Bronchial epithelial cell (primary cell): ENCODE measurements around the gene ETF1. TPM values are rescaled to one million over a fixed set of nuclear protein-coding genes. Genes with fewer than 3 reads are reported as not detected.

Experiments used
- DNase-seq: peaks from one replicate; pipeline ENCODE4 v3.0.0-alpha.2; 2010; ENCODE audit warnings: low read depth
- FAIRE-seq: peaks from 2 replicates; lab custom pipeline; 2011; peaks lifted over from hg19 to GRCh38; lab: Jason Lieb, UNC
- H3K27me3 ChIP-seq: 2 replicates; pipeline ENCODE4 v1.5.1; 2011; ENCODE audit warnings: low read length; ENCODE audit not compliant: control insufficient read depth, insufficient read depth
- H3K36me3 ChIP-seq: 2 replicates; pipeline ENCODE4 v1.5.1; 2011; ENCODE audit warnings: low read length; ENCODE audit not compliant: control insufficient read depth, insufficient read depth
- H3K4me3 ChIP-seq: 2 replicates; pipeline ENCODE4 v1.5.1; 2011; ENCODE audit warnings: mild to moderate bottlenecking, low read depth, low read length, control low read depth
- total RNA-seq: library from RNA; depleted of rRNA; stranded (reverse); fragments of >200 nt; gene quantifications from 2 replicates; pipeline ENCODE4 v1.2.1, GENCODE V29; 2014
- TF ChIP-seq, protein P1 (sequence below): IDR thresholded peaks from 2 replicates; pipeline ENCODE4 v1.5.1; 2011; ENCODE audit warnings: mild to moderate bottlenecking, moderate library complexity, low read length, control low read depth, inconsistent platforms; ENCODE audit not compliant: insufficient read depth, severe bottlenecking

Gene ETF1
- total RNA-seq, 1 donor from 2014 or later, result 183 TPM

DNA sequence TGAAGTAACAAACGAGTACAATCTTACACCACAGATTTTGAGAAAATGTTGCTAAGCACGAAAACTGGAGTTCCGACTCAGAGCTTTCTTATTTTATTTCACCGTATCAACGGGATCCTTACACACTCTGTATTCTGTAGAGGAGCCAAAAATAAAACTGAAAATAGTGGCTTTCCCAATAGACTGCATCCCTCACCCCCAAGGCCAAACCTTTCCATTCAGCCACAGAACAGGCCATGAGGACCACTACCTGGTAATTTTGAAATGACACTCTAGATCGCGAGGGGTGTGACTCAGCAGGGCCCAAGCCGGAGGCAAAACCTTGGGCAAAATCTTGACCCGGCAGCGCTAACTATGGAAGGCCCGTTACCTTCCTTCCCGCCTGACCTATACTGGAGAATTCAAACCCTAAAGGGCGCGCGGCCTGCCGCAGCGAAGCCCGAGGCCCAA, 31.7 kb upstream of the ETF1 start:
- Histone ChIP-seq H3K36me3 (peaks cover 16% of the 10 kb centered on the region), H3K27me3 (no peaks in the 10 kb centered on the region), H3K4me3 (peak overlapping the region; percentile 63)
- DNase-seq (peak; percentile 33), FAIRE-seq (no peak)
- TF ChIP-seq, protein P1, sequence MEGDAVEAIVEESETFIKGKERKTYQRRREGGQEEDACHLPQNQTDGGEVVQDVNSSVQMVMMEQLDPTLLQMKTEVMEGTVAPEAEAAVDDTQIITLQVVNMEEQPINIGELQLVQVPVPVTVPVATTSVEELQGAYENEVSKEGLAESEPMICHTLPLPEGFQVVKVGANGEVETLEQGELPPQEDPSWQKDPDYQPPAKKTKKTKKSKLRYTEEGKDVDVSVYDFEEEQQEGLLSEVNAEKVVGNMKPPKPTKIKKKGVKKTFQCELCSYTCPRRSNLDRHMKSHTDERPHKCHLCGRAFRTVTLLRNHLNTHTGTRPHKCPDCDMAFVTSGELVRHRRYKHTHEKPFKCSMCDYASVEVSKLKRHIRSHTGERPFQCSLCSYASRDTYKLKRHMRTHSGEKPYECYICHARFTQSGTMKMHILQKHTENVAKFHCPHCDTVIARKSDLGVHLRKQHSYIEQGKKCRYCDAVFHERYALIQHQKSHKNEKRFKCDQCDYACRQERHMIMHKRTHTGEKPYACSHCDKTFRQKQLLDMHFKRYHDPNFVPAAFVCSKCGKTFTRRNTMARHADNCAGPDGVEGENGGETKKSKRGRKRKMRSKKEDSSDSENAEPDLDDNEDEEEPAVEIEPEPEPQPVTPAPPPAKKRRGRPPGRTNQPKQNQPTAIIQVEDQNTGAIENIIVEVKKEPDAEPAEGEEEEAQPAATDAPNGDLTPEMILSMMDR, result no peak

DNA sequence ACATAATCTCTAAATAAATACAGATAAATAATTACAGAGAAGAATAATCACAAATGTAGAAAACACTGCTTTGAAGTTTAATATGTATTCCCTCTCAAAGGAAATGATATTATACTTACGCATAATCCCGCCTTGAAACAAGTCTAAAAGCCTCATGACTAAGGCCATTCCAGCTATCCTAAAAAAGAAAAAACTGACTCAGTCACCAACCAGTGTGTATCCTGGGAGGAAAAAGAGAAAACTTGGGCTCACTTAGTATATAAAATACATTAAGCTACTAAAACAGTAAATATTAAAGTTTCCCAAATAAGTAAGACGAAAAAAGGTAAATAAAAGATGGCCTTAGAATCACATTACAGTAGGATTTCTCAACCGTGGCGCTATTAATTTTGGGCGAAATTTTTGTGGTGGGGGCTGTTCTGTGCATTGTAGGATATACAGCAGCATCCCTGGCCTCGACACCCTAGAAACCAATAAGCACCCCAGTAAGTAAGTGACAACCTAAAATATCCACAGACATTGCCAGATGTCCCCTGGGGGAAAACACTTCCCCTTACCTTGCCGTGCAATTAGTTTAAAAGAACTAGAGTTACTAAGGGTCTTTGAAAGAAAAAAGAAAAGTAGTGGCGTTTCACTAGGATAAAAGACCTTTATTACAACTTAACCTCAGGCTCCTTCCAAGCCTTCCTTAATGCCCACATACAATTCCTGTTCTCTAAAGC, 31.1 kb upstream of the ETF1 start:
- FAIRE-seq (no peak), DNase-seq (peak; percentile 64)
- Histone ChIP-seq H3K4me3 (peak overlapping the region; percentile 63), H3K27me3 (no peaks in the 10 kb centered on the region), H3K36me3 (peaks cover 18% of the 10 kb centered on the region)
- TF ChIP-seq, protein P1, result no peak

DNA sequence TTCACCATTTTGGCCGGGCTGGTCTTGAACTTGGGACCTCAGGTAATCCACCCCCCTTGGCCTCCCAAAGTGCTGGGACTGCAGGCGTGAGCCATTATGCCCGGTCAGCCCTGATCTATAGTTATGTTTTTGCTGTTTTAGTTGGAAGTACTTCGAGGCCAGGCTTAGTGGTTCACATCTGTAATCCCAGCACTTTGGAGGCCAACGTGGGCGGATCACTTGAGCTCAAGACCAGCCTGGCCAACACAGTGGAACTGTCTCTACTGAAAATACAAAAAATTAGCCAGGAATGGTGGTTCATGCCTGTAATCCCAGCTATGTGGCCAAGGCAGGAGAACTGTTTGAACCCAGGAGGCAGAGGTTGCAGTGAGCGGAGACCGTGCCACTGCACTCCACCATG, 30.2 kb upstream of the ETF1 start:
- Histone ChIP-seq H3K4me3 (no peak overlapping the region), H3K36me3 (peaks cover 18% of the 10 kb centered on the region), H3K27me3 (no peaks in the 10 kb centered on the region)
- no peak for FAIRE-seq
- TF ChIP-seq, protein P1, result no peak
- DNase-seq, result no peak

DNA sequence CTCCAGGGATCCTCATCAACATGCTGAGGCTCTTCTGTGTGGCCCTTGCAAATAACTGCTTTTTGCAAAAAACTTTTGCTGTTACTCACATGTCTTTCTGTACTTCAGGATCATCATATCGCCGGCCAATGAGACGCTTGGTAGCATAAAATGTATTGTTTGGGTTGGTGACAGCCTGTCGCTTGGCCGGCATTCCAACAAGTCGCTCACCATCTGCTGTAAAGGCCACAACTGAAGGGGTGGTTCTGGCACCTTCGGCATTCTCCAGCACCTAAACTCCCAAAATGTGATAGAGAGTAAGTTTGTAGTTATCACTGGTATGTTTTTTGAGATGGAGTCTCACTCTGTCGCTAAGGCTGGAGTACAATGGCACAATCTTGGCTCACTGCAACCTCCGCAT, 27.8 kb upstream of the ETF1 start:
- TF ChIP-seq, protein P1, result no peak
- FAIRE-seq (no peak), DNase-seq (no peak)
- H3K4me3 ChIP-seq, result no peak overlapping the region
- peaks cover 27% of the 10 kb centered on the region for H3K36me3 ChIP-seq
- H3K27me3 ChIP-seq, result no peaks in the 10 kb centered on the region

DNA sequence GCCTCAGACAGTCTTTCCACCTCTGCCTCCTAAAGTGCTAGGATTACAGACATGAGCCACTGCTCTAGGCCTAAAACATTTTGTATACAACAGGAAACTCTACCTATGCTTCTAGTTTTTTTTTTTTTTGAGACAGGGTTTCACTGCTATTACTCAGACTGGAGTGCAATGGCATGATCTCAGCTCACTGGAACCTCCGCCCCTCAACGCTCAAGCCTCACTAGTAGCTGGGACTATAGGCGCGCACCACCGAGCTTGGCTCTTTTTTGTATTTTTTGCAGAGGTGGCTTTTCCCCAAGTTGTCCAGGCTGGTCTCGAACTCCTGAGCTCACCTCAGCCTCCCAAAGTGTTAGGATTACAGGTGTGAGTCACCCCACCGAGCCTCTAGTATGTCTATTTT, 26.7 kb upstream of the ETF1 start:
- FAIRE-seq, result no peak
- peak; percentile 45 for DNase-seq
- Histone ChIP-seq H3K36me3 (peaks cover 32% of the 10 kb centered on the region), H3K4me3 (no peak overlapping the region), H3K27me3 (no peaks in the 10 kb centered on the region)
- TF ChIP-seq, protein P1, result no peak
